ENCODE measurements around the gene PCDHA1. TPM values are rescaled to one million over a fixed set of nuclear protein-coding genes. Genes with fewer than 3 reads are reported as not detected.

Gene PCDHA1
- total RNA-seq, 4 donors from 2014 or later: not detected

- TF ChIP-seq CTCF (IDR thresholded peaks at IDR 0.05): no peak
- DNase-seq (ENCODE audit: low spot score) (no peak), ATAC-seq (ENCODE audit: low FRiP score) (no peak)
Measured at GRCh38 chr5:140855772-140856674, 70.1 kb downstream of the PCDHA1 start, which contains the start of gene PCDHA10. Gene PCDHA10, plus strand, starts transcription at chr5:140855897. Its CDS starts 152 bp downstream, at chr5:140856049.

DNA sequence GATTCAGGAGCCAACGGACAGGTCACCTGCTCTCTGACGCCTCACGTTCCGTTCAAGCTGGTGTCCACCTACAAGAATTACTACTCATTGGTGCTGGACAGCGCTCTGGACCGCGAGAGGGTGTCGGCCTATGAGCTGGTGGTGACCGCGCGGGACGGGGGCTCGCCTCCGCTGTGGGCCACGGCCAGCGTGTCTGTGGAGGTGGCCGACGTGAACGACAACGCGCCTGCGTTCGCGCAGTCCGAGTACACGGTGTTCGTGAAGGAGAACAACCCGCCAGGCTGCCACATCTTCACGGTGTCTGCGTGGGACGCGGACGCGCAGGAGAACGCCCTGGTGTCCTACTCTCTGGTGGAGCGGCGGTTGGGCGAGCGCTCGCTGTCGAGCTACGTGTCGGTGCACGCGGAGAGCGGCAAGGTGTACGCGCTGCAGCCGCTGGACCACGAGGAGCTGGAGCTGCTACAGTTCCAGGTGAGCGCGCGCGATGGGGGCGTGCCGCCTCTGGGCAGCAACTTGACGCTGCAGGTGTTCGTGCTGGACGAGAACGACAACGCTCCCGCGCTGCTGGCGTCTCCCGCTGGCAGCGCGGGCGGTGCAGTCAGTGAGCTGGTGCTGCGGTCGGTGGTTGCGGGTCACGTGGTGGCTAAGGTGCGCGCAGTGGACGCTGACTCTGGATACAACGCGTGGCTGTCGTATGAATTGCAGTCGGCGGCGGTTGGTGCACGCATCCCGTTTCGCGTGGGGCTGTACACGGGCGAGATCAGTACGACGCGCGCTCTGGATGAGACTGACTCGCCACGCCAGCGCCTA, 71.4 kb downstream of the PCDHA1 start:
- no peak for TF ChIP-seq CTCF (IDR thresholded peaks at IDR 0.05)
- DNase-seq (ENCODE audit: low spot score) (no peak), ATAC-seq (ENCODE audit: low FRiP score) (no peak)

DNA sequence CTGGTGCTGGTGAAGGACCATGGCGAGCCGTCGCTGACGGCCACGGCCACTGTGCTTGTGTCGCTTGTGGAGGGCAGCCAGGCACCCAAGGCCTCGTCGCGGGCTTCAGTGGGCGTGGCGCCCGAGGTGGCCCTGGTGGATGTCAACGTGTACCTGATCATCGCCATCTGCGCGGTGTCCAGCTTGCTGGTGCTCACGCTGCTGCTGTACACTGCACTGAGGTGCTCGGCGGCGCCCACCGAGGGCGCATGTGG, 72.0 kb downstream of the PCDHA1 start:
- ATAC-seq (ENCODE audit: low FRiP score): no peak
- no peak for TF ChIP-seq CTCF (IDR thresholded peaks at IDR 0.05)

DNA sequence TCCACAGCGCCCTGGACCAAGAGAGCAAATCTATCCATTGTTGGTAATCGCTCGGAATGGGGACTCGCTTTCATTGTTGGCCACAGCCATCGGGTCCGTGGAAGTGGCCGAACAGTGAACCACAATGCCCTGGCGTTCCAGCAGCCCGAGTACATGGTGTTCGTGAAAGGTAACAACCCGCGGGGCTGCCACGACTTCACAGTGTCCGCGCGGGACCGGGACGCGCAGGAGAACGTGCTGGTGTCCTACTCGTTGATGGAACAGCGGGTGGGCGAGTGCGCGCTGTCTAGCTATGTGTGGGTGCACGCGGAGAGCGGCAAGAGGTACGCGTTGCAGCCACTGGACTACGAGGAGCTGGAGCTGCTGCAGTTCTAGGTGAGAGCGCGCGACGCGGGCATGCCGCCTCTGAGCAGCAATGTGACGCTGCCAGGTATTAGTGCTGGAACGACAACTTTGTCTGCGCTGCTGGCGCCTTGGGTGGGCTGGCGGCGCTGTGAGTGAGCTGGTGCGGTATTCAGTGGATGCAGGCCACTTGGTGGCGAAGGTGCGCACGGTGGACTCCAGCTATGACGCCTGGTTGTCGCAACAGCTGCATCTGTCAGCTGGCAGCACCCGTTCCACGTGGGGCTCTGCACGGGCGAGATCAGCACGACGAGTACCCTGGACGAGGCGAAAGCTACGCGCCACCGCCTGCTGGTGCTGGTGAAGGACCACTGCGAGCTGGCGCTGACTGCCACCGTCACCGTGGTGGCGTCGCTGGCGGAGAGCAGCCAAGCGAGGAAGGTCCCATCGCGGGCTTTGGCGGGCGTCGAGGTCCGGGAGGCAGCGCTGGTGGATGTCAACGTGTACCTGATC, 76.7 kb downstream of the PCDHA1 start:
- ATAC-seq (ENCODE audit: low FRiP score) (no peak), DNase-seq (ENCODE audit: low spot score) (no peak)
- no peak for TF ChIP-seq CTCF (IDR thresholded peaks at IDR 0.05)

More for the DNA sequence above, 72.0 kb downstream of the PCDHA1 start:
- DNase-seq (ENCODE audit: low spot score): no peak

DNA sequence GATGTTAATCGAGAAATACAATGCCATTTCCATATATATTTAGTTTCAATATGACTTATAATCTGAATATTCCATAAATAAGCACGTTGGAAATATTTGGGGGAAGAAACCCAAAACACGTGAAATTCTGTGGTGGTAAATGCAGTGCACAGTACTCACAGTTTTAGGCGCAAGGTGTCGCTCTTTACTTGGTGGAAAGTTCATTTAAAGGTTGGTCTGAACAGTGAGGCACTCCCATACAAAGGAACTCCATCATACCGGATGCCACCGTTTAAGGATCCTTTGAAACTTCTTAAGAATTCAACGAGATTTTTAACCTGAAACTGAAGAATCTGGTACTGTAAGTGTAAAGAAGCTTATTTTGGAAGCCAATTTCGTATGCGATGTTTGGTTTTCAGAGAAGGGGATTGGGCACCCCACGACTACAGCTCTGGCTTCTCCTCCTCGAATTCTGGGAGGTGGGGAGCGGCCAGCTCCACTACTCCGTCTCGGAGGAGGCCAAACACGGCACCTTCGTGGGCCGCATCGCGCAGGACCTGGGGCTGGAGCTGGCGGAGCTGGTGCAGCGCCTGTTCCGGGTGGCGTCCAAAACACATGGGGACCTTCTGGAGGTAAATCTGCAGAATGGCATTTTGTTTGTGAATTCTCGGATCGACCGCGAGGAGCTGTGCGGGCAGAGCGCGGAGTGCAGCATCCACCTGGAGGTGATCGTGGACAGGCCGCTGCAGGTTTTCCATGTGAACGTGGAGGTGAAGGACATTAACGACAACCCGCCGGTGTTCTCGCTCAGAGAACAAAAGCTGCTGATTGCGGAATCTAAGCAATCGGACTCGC, 83.0 kb downstream of the PCDHA1 start, which contains the start of gene PCDHA11:
Gene PCDHA11 (plus strand): TSS at position 237 of the 834 bp plus-strand sequence. CDS start 147 bp downstream, at position 384.
- no peak for ATAC-seq (ENCODE audit: low FRiP score)
- no peak for TF ChIP-seq CTCF (IDR thresholded peaks at IDR 0.05)
- no peak for DNase-seq (ENCODE audit: low spot score)

GRCh38 chr5:140869555-140869886, 83.6 kb downstream of the PCDHA1 start:
- TF ChIP-seq CTCF (IDR thresholded peaks at IDR 0.05): no peak
- no peak for ATAC-seq (ENCODE audit: low FRiP score)
- no peak for DNase-seq (ENCODE audit: low spot score)
